ENCODE results near the gene ARHGEF39. TPM values are rescaled to one million over a fixed set of nuclear protein-coding genes. Genes with fewer than 3 reads are reported as not detected.

ARHGEF39 gene
- total RNA-seq, 1 donor from 2014 or later, result 0.38 TPM

DNA sequence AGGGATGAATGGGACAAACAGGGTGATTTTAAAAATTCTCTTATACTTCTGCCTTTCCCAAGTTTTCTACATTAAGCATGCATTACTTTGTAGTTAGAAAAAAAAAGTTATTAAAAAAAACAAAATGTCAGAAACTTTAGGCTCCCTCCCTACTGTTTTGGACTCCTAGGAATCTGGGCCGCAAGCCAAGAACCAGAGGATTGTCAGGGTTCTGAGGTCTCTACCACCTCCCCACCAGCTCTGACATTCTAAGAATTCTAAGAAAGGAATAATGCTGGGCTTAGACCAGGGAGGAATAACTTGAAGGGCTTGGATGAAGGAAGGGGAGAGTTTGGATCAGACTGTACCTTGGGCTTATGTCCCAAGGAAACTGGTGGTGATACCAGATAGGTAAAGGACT is 1.1 kb upstream of the ARHGEF39 start:
- Histone ChIP-seq H3K27me3 (no peaks in the 10 kb centered on the region), H3K27ac (no peak overlapping the region), H3K36me3 (no peaks in the 10 kb centered on the region), H3K9me3 (no peaks in the 10 kb centered on the region), H3K4me1 (peaks cover 21% of the 10 kb centered on the region), H3K4me3 (no peak overlapping the region)
- ATAC-seq (no peak), DNase-seq (no peak)
- intact Hi-C loops (cut with DNase I), result no loop called here
- TF ChIP-seq CTCF (IDR thresholded peaks at IDR 0.05), result no peak

- Histone ChIP-seq H3K4me1 (peaks cover 21% of the 10 kb centered on the region), H3K27me3 (no peaks in the 10 kb centered on the region), H3K4me3 (peak overlapping the region; percentile 53), H3K9me3 (no peaks in the 10 kb centered on the region), H3K27ac (peak overlapping the region; percentile 64), H3K36me3 (peaks cover 3% of the 10 kb centered on the region)
- intact Hi-C loops (cut with DNase I), result no loop called here
- ATAC-seq (no peak), DNase-seq (no peak)
- TF ChIP-seq CTCF (IDR thresholded peaks at IDR 0.05), result no peak
Measured at GRCh38 chr9:35665471-35665818, 450 bp upstream of the ARHGEF39 start.

GRCh38 chr9:35662437-35662836 is 2.6 kb downstream of the ARHGEF39 start:
- Histone ChIP-seq H3K9me3 (no peaks in the 10 kb centered on the region), H3K36me3 (peaks cover 3% of the 10 kb centered on the region), H3K27me3 (no peaks in the 10 kb centered on the region), H3K27ac (no peak overlapping the region), H3K4me1 (peaks cover 29% of the 10 kb centered on the region), H3K4me3 (no peak overlapping the region)
- TF ChIP-seq CTCF (IDR thresholded peaks at IDR 0.05), result no peak
- no peak for DNase-seq
- no peak for ATAC-seq
- intact Hi-C loops (cut with DNase I), result no loop called here

- Histone ChIP-seq H3K36me3 (peaks cover 3% of the 10 kb centered on the region), H3K4me3 (no peak overlapping the region), H3K27me3 (no peaks in the 10 kb centered on the region), H3K27ac (no peak overlapping the region), H3K4me1 (peaks cover 35% of the 10 kb centered on the region), H3K9me3 (no peaks in the 10 kb centered on the region)
- no peak for TF ChIP-seq CTCF (IDR thresholded peaks at IDR 0.05)
- DNase-seq (no peak), ATAC-seq (no peak)
- intact Hi-C loops (cut with DNase I), result no loop called here
Measured at GRCh38 chr9:35661756-35662350, 3.1 kb downstream of the ARHGEF39 start.

GRCh38 chr9:35660966-35661415 is 4.0 kb downstream of the ARHGEF39 start:
- no peak for DNase-seq
- intact Hi-C loops (cut with DNase I), result no loop called here
- H3K4me3 ChIP-seq, result no peak overlapping the region

More at GRCh38 chr9:35660966-35661415, 4.0 kb downstream of the ARHGEF39 start:
- Histone ChIP-seq H3K4me1 (peaks cover 36% of the 10 kb centered on the region), H3K27me3 (no peaks in the 10 kb centered on the region), H3K36me3 (peaks cover 3% of the 10 kb centered on the region), H3K27ac (peak overlapping the region; percentile 0), H3K9me3 (no peaks in the 10 kb centered on the region)
- ATAC-seq, result no peak
- peak; percentile 39 for TF ChIP-seq CTCF (IDR thresholded peaks at IDR 0.05)
